ENCODE data around the gene ATP2B2. TPM values are rescaled to one million over a fixed set of nuclear protein-coding genes. Genes with fewer than 3 reads are reported as not detected.

Gene ATP2B2
- total and polyA plus RNA-seq, 9 of the 15 experiments (the other 6 are each of a cell fraction or from before 2014, with no cell fraction given): 0.06 TPM; not detected in 8

DNA sequence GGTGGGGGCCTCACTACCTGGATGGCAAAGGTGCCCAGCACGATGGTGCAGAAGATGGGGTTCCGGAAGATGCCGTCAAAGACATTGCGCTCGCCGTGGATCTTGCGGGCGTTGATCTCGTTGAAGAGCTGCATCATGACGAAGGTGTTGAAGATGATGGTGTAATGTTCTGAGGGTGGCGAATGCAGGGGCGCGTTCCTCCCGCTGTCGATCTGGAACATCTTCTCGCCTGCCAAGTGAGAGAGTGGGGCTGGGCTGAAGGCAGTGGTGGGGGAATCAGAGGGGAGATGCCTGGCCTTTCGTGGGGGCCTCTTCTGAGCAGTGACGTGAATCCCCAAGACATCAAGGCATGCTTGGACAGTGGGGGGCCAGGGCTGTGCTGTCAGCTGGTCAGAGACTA lies 164.9 kb downstream of the ATP2B2 start:
- H4K20me1 ChIP-seq (replicated peaks; ENCODE audit: control insufficient read depth, insufficient read depth, low read length): peaks cover 28% of the 10 kb centered on the region
- POLR2A ChIA-PET: interaction anchor here (0.8 to 1.8 kb wide), 4 partner anchors 9 to 599 kb away, joined by 3 to 8 read pairs (median 3); partner anchors contain the start of gene SEC13
- no peak for ATAC-seq
- H3K4me1 ChIP-seq (replicated peaks in 1 of 2; ENCODE audit: control insufficient read depth in 2 of 2, insufficient read depth in 2 of 2, low read length in 2 of 2): peaks cover 0 to 34% of the 10 kb centered on the region in 2 experiments; a peak in 2 of 5 replicates
- in situ Hi-C loops (cut with MboI): no loop called here
- peaks cover 43 to 95% of the 10 kb centered on the region in 2 experiments; a peak in 4 of 5 replicates for H3K27me3 ChIP-seq (ENCODE audit: control insufficient read depth in 2 of 2, insufficient read depth in 2 of 2, low read length in 2 of 2)
- H3K4me2 ChIP-seq (ENCODE audit: insufficient read depth, low read length): no peak overlapping the region
- H3K4me3 ChIP-seq: no peak overlapping the region
- CTCF ChIA-PET (ENCODE audit: low intra/inter-chr PET ratio): no interaction called here
- intact Hi-C loops (cut with micrococcal nuclease): no loop called here
- 5% methylated on average over 18 of the region's 18 CpGs for WGBS (ENCODE audit: insufficient coverage, low coverage, missing lambda C conversion rate)
- no peak for FAIRE-seq
- H2AFZ ChIP-seq (ENCODE audit: low read depth, low read length): no peak overlapping the region
- no peaks in the 10 kb centered on the region for H3K9me3 ChIP-seq (replicated peaks; ENCODE audit: control insufficient read depth, insufficient read depth, low read depth, low read length)
- H3K36me3 ChIP-seq (ENCODE audit: control insufficient read depth, insufficient read depth, low read length): no peaks in the 10 kb centered on the region
- no peak for DNase-seq (ENCODE audit: extremely low read depth in 1 of 4, low spot score in 3 of 4)
- H3K27ac ChIP-seq (ENCODE audit: extremely low read depth, low read depth, low read length): no peak overlapping the region
- BruUV-seq (replicated peaks): no TSS peak
- no peaks in the 10 kb centered on the region for H3K9me1 ChIP-seq (ENCODE audit: control insufficient read depth, insufficient read depth, low read length)
- H3K79me2 ChIP-seq (ENCODE audit: control insufficient read depth, insufficient read depth, low read length): no peaks in the 10 kb centered on the region
- TF ChIP-seq TRIM24 (IDR thresholded peaks at IDR 0.05) (no peak), TAF9B (IDR thresholded peaks at IDR 0.05; ENCODE audit: partially characterized antibody) (no peak), XRCC4 (IDR thresholded peaks at IDR 0.05; ENCODE audit: extremely low read depth, insufficient read depth, insufficient read length) (no peak), CREM (IDR thresholded peaks at IDR 0.05; ENCODE audit: low read depth) (no peak), CREB1 (IDR thresholded peaks at IDR 0.05) (0 out of 2 replicates have a peak, but pooled peaks have one; percentile 23), CREB1 (CRISPR knock-in tag; IDR thresholded peaks at IDR 0.05) (no peak)
- TF ChIP-seq, protein P1, sequence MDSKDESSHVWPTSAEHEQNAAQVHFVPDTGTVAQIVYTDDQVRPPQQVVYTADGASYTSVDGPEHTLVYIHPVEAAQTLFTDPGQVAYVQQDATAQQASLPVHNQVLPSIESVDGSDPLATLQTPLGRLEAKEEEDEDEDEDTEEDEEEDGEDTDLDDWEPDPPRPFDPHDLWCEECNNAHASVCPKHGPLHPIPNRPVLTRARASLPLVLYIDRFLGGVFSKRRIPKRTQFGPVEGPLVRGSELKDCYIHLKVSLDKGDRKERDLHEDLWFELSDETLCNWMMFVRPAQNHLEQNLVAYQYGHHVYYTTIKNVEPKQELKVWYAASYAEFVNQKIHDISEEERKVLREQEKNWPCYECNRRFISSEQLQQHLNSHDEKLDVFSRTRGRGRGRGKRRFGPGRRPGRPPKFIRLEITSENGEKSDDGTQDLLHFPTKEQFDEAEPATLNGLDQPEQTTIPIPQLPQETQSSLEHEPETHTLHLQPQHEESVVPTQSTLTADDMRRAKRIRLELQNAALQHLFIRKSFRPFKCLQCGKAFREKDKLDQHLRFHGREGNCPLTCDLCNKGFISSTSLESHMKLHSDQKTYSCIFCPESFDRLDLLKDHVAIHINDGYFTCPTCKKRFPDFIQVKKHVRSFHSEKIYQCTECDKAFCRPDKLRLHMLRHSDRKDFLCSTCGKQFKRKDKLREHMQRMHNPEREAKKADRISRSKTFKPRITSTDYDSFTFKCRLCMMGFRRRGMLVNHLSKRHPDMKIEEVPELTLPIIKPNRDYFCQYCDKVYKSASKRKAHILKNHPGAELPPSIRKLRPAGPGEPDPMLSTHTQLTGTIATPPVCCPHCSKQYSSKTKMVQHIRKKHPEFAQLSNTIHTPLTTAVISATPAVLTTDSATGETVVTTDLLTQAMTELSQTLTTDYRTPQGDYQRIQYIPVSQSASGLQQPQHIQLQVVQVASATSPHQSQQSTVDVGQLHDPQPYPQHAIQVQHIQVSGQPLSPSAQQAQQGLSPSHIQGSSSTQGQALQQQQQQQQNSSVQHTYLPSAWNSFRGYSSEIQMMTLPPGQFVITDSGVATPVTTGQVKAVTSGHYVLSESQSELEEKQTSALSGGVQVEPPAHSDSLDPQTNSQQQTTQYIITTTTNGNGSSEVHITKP (IDR thresholded peaks at IDR 0.05; ENCODE audit: partially characterized antibody): no peak
- H3K9ac ChIP-seq (ENCODE audit: insufficient read depth in 1 of 2, low read depth in 2 of 2, low read length in 2 of 2): peak overlapping the region in 1 of 2 experiments; percentile 6; a peak in 1 of 4 replicates
